Urothelium cell line (cell line): Measurements from ENCODE around the gene SBF1.
A peak's percentile ranks its signal among the peaks of the same experiment; 100 is the strongest.

Experiments used
- DNase-seq: peaks from one replicate; pipeline ENCODE4 v3.0.0; 2011; ENCODE audit warnings: low spot score, mixed read lengths
- FAIRE-seq: peaks from 2 replicates; lab custom pipeline; 2011; peaks lifted over from hg19 to GRCh38; lab: Jason Lieb, UNC

Gene SBF1

GRCh38 chr22:50486561-50487289 lies 11.9 kb upstream of the SBF1 start, which contains the start of gene MIOX:
MIOX (plus strand) TSS chr22:50486859; CDS start chr22:50486898, 39 bp downstream.
- FAIRE-seq: no peak
- DNase-seq: no peak

DNA sequence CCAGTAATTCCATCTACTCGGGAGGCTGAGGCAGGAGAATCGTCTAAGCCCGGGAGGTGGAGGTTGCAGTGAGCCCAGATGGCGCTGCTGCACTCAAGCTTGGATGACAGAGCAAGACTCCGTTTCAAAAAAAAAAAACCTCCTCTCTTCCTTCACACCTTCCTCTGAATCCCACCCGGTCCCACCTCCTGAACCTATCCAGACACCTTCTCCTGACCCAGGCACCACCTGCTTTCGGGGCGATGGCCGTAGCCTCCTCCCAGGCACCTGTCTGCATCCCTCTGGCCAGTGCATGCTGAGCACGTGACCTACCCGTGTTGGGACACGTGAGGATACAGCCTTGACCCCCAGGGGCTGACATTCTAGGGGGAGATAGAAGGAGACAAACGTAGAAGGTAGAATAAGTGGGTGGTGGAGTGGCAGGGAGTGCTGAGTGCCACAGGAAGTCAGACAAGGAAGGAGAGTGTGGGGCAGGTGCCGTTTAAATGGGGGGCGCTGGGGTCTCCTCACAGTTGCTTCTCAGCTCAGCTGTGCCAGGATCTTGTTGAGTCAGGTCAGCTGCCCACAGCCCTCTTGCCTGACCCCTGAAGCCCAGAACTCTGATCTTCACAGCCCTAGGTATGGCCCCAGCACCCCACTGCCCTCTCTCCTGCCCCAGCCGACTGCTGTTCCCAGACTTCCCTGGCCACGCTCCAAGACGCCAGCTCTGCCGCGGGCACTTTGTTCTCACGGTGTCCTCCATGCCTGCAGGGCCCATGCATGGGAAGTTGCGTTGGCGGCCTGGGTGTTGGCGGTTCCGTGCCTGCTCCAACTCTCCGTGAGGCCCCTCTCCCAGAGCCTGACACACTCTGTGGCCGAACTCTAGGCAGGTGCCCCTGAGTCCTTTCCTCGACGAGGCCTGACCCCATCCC lies 10.6 kb upstream of the SBF1 start:
- FAIRE-seq (peak; percentile 61), DNase-seq (no peak)

- no peak for FAIRE-seq
These were observed 9.4 kb upstream of the SBF1 start for GRCh38 chr22:50483977-50484853.

DNA sequence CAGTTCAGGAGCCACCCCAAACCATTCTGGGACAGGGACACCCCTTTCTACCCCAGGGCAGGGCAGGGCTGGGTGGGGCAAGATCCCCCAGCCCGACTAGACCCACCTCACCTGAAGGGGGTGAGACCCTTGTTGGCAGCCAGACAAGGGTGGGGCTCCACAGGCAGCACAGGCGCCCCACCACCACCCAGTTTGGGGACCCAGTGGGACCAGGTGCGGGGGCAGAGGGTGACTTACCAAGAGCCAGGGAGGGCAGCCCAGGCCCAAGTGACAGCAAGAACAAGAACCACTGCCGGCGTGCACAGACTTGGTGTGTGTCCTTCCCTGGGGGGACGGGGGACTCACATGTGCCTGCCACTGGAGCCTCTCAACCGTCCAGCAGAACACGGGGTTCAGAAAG lies 8.7 kb upstream of the SBF1 start:
- FAIRE-seq: no peak
- no peak for DNase-seq

More at GRCh38 chr22:50483977-50484853, 9.4 kb upstream of the SBF1 start:
- no peak for DNase-seq

DNA sequence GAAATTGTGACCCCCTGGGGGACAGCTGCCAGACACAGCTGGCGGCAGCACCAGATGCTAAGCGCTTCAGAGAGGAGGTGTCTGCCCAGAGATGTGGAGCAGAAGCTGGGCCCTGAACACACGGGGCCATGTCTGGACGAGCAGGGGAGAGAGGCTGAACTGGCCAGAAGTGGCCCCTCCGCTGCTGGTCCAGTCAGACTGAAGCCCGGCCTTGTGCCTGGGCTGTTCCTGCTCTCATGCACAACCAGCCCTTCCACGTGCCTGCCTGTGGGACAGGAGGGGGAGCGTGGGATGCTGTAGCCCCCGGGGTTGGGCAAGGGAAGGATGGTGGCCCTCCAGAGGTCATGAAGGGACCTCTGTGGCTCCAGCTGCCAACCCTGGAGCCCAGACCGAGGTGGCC lies 8.3 kb upstream of the SBF1 start:
- DNase-seq (no peak), FAIRE-seq (no peak)

DNA sequence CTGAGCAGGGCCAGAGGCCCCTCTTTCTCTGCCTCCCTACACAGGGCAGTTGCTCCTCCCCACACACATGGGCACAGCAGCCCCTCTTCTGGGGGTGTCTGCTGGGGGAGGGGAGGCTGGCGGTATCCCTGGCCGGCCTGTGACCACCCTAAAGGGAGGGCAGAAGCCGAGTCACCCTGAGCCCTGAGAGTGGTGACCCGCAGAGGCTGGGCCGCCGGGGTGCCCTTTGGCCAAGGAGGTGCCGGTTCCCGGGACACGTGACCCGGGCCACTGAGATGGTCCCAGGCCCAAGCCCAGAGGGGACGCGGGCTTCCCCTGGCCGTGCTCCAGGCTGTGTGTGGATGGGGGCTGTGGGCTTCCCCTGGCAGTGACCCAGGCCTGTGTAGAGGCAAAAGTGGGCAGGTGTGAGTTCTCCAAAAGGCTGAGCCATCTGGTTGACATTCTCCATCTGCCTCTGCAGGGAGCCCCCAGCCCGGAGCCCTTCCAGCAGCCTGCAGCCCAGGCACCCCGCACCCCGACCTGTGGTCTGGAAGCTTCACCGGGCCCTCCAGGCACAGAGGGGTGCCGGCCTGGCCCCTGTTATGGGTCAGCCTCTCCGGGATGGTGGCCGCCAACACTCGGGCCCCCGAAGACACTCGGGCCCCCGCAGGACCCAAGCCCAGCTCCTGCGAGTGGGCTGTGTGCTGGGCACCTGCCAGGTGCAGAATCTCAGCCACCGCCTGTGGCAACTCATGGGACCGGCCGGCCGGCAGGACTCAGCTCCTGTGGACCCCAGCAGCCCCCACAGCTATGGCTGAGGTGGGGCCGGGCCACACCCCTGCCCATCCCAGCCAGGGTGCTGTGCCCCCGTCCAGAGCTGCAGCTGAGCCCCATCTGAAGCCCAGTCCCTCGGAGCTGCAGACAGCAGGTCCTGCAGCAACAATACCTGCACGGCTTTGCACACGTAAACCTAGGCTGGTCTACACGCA lies 7.6 kb upstream of the SBF1 start:
- DNase-seq (no peak), FAIRE-seq (peak; percentile 27)

DNA sequence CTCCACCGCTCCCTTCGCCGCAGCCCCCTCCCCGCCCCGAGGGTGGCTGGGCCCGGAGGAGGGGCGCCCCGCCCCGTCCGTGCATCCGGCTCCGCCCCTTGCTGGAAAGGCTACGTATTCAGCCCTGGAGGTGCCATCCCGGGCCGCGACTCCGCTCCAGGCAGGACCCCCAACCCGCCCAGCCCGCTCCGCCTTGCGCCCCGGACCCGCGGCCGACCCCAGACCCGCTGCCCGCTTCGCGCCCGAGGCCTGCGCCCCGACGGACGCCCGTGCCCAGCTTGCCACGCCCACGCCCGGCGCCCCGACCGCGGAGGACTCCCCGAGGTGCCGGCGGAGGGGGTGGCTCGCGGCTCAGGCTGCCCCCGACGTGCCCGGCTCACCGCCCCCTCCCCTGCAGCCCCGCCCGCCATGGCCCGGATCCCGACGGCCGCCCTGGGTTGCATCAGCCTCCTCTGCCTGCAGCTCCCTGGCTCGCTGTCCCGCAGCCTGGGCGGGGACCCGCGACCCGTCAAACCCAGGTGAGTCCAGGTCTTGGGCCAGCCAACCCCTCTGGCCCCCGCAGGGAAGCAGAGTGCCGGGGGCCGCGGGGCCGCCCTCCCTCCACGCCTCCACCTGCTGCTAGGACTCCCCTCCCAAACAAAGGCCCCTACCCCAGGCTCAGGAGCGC lies 6.7 kb upstream of the SBF1 start, which contains the start of gene ADM2:
Gene ADM2, plus strand, starts transcription at position 104 of the 667 bp plus-strand sequence. Its CDS starts 305 bp downstream, at position 409.
- peak; percentile 87 for DNase-seq

GRCh38 chr22:50481045-50481439 lies 6.2 kb upstream of the SBF1 start:
- FAIRE-seq: no peak
- no peak for DNase-seq

More for the DNA sequence above, 6.7 kb upstream of the SBF1 start, which contains the start of gene ADM2:
- FAIRE-seq: no peak

- no peak for DNase-seq
- no peak for FAIRE-seq
These were observed 4.9 kb upstream of the SBF1 start for GRCh38 chr22:50479721-50480120.

GRCh38 chr22:50477923-50478322 lies 3.1 kb upstream of the SBF1 start:
- FAIRE-seq (no peak), DNase-seq (no peak)

DNA sequence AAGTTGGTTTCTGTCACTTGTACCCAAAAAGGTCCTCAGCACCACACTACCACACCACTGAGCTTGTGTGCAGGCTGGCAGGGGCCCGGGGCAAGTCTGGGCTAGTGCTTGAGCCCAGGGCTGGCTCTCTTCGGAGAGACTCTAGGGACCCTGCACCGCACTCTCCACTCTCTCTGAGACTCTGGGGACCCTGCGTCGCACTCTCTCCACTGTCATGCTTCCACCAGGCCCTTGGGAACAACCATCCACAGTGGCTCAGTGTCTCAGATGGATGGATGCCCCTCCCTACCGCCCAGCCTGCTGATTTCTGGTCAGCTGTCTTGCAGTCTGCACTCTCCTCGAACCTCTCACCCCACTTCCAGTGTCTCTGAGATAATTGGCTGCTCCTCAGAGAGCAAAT lies 2.0 kb upstream of the SBF1 start:
- DNase-seq (no peak), FAIRE-seq (no peak)

GRCh38 chr22:50475652-50476002 lies 792 bp upstream of the SBF1 start:
- DNase-seq (no peak), FAIRE-seq (peak; percentile 68)

- no peak for DNase-seq
- no peak for FAIRE-seq
These were observed 772 bp downstream of the SBF1 start for GRCh38 chr22:50473855-50474671.

- DNase-seq (peak; percentile 48), FAIRE-seq (peak; percentile 74)
These were observed 1.7 kb downstream of the SBF1 start for GRCh38 chr22:50473088-50473487.

DNA sequence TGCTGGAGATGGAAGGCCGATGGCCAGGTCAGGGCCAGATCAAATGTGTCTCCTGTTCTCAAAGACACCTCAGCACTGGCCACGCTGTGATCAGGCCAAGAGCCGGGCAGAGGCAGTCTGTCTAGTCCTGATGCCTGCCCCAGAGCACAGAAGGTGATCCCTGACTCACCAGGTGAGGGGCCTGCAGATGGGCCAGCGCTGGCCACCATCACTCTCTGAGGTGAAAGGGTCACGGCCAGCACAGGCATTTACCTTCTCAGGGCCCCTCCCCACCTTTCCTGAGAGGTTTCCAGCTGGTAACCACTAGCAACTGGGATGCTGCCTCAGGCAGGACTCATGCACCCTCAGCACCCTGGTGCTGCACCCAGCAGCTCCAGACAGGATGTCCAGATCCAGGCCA lies 2.9 kb downstream of the SBF1 start:
- DNase-seq: no peak
- FAIRE-seq: no peak

DNA sequence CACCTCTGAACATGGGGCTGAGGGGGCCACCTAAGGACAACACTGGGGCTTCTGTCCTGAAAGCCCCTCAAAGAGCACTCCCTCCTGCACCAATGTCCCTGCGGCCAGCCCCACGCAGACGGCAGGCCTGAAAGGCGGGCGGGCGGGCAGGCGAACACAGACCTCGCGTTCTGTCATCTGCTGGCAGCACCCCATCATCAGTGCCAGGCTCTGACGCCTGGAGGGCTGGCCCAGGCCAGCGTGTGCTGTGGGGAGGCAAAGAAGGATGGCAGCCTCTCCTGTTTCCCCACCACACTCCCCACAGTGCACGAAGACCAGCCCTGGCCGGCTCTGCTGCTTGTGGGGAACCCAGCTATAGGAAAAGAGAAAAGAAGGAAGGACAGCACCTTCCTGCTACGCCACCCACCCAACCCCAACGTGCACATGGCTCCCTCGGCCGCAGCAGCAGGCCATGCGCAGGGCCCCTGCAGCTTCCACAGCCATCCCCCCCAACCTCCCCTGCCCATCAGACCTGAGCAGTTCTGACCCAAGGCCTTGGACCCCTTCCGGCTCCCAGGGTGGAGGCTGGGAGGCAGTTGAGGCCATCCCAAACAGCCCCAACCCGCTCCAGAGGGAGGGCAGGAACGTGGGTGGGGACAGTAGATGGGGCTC lies 3.5 kb downstream of the SBF1 start:
- FAIRE-seq (no peak), DNase-seq (no peak)

- DNase-seq: no peak
- no peak for FAIRE-seq
These were observed 4.3 kb downstream of the SBF1 start for GRCh38 chr22:50470491-50470890.
